IMR-90 (cell line): ENCODE data around the gene DOCK1. TPM values are rescaled to one million over a fixed set of nuclear protein-coding genes. Genes with fewer than 3 reads are reported as not detected.
"Not testable (repeated sequence)": the region's sequence is repeated elsewhere in the genome, so short reads cannot be mapped to it uniquely, and the experiment has no call there.

ENCODE experiments used
- ATAC-seq: fragments of 200-7000 bp; cut with Tn5 transposase; 2 replicates; pipeline ENCODE4 v1.9.1; 2020; ENCODE audit warnings: low read depth, mild to moderate bottlenecking, moderate library complexity
- BruUV-seq: library from RNA; stranded (reverse); fragments of 400-500 nt; replicated peaks from 2 replicates; lab custom pipeline; 2021; lab: Mats Ljungman, UMichigan
- CTCF ChIA-PET: fragments of 300-600 bp; formaldehyde crosslinking; extraction: SDS; loops from one replicate; lab custom pipeline; 2021; ENCODE audit warnings: antibody characterized with exemption; lab: Yijun Ruan, JAX
- POLR2A ChIA-PET: fragments of 300-600 bp; sonication (Branson Sonifier 250); formaldehyde crosslinking; loops from one replicate; lab custom pipeline; 2022; ENCODE audit warnings: antibody characterized with exemption; ENCODE audit not compliant: unreplicated experiment; lab: Charles Lee
- DNase-seq: peaks from one replicate; pipeline ENCODE4 v3.0.0; 2013
- H2AFZ ChIP-seq: replicated peaks from 2 replicates; pipeline ENCODE3; 2013; ENCODE audit warnings: low read length, mild to moderate bottlenecking; ENCODE audit not compliant: poor library complexity
- H2AK5ac ChIP-seq: 2 replicates; pipeline ENCODE4 v1.6.1; 2013; ENCODE audit warnings: low read depth, low read length, inconsistent platforms
- H2AK9ac ChIP-seq: replicated peaks from 2 replicates; pipeline ENCODE3; 2013; ENCODE audit warnings: mild to moderate bottlenecking, low read depth, low read length, moderate library complexity; ENCODE audit not compliant: poor library complexity
- H2BK120ac ChIP-seq: 2 replicates; pipeline ENCODE4 v1.6.1; 2013; ENCODE audit warnings: low read depth, low read length, inconsistent platforms
- H2BK15ac ChIP-seq: 3 replicates; pipeline ENCODE4 v1.6.1; 2013; ENCODE audit warnings: low read depth, low read length, inconsistent platforms
- H2BK20ac ChIP-seq: 2 replicates; pipeline ENCODE4 v1.6.1; 2013; ENCODE audit warnings: low read depth, mild to moderate bottlenecking, inconsistent platforms, low read length, moderate library complexity
- H2BK5ac ChIP-seq: 2 replicates; pipeline ENCODE4 v1.6.1; 2013; ENCODE audit warnings: mild to moderate bottlenecking, low read depth, low read length, inconsistent platforms; ENCODE audit not compliant: poor library complexity, severe bottlenecking
- H3K14ac ChIP-seq: replicated peaks from 2 replicates; pipeline ENCODE4 v1.6.1; 2013; ENCODE audit warnings: low read depth, low read length, inconsistent platforms
- H3K18ac ChIP-seq: 2 replicates; pipeline ENCODE4 v1.6.1; 2013; ENCODE audit warnings: low read depth, low read length, control low read depth
- H3K23ac ChIP-seq: 2 replicates; pipeline ENCODE4 v1.6.1; 2013; ENCODE audit warnings: low read depth, low read length, inconsistent platforms
- H3K27ac ChIP-seq: 2 replicates; pipeline ENCODE4 v1.5.1; 2013; ENCODE audit warnings: mild to moderate bottlenecking, control low read depth, low read length; ENCODE audit not compliant: insufficient read depth
- H3K27me3 ChIP-seq: 2 replicates; pipeline ENCODE4 v1.6.1; 2013; ENCODE audit warnings: low read length; ENCODE audit not compliant: control insufficient read depth, insufficient read depth
- H3K36me3 ChIP-seq: 2 replicates; pipeline ENCODE4 v1.6.1; 2013; ENCODE audit warnings: low read length, mixed read lengths; ENCODE audit not compliant: control insufficient read depth, insufficient read depth
- H3K4ac ChIP-seq: 2 replicates; pipeline ENCODE4 v1.6.1; 2013; ENCODE audit warnings: low read depth, low read length, inconsistent platforms
- H3K4me1 ChIP-seq: 2 replicates; pipeline ENCODE4 v1.6.1; 2013; ENCODE audit warnings: low read length, mixed read lengths; ENCODE audit not compliant: control insufficient read depth, insufficient read depth
- H3K4me2 ChIP-seq: 2 replicates; pipeline ENCODE4 v1.6.1; 2013; ENCODE audit warnings: low read depth, mild to moderate bottlenecking, control low read depth, low read length, moderate library complexity
- H3K4me3 ChIP-seq: 2 replicates; pipeline ENCODE4 v1.5.1; 2013; ENCODE audit warnings: low read depth, mild to moderate bottlenecking, control low read depth, low read length, moderate library complexity; ENCODE audit not compliant: insufficient read depth
- H3K56ac ChIP-seq: 2 replicates; pipeline ENCODE4 v1.6.1; 2013; ENCODE audit warnings: low read length, inconsistent platforms; ENCODE audit not compliant: insufficient read depth; ENCODE audit errors: extremely low read depth
- H3K79me1 ChIP-seq, 2 experiments: 2 replicates each; pipeline ENCODE4 v1.6.1; 2013; ENCODE audit warnings: low read length in 2 of 2, inconsistent platforms in 1 of 2, low read depth in 1 of 2
- H3K9ac ChIP-seq: 2 replicates; pipeline ENCODE4 v1.6.1; 2013; ENCODE audit warnings: low read depth, low read length, control low read depth
- H3K9me1 ChIP-seq: 2 replicates; pipeline ENCODE4 v1.6.1; 2013; ENCODE audit warnings: low read length, inconsistent platforms; ENCODE audit not compliant: insufficient read depth
- H3K9me3 ChIP-seq: 2 replicates; pipeline ENCODE4 v1.6.1; 2013; ENCODE audit warnings: low read length; ENCODE audit not compliant: control insufficient read depth, insufficient read depth
- H4K20me1 ChIP-seq: 2 replicates; pipeline ENCODE4 v1.6.1; 2013; ENCODE audit warnings: low read length, inconsistent platforms; ENCODE audit not compliant: insufficient read depth
- H4K5ac ChIP-seq: 2 replicates; pipeline ENCODE4 v1.6.1; 2013; ENCODE audit warnings: mild to moderate bottlenecking, low read depth, low read length, control low read depth
- H4K8ac ChIP-seq, 2 experiments: 2 replicates each; pipeline ENCODE4 v1.6.1; 2013; ENCODE audit warnings: low read depth in 2 of 2, low read length in 2 of 2, control low read depth in 1 of 2, inconsistent platforms in 1 of 2
- H4K91ac ChIP-seq: 2 replicates; pipeline ENCODE4 v1.6.1; 2013; ENCODE audit warnings: low read depth, low read length, inconsistent platforms; ENCODE audit not compliant: insufficient read depth
- WGBS, 2 experiments: methylation state at CpG; one replicate each; pipeline versions ENCODE4 v1.1.5 to v1.1.7; 2013; ENCODE audit warnings: missing lambda C conversion rate in 2 of 2; ENCODE audit not compliant: insufficient read length in 1 of 2; ENCODE audit errors: extremely low coverage in 2 of 2; 5-methylcytosine and 5-hydroxymethylcytosine counted together
- dilution Hi-C: fragments of 300-500 bp; cut with HindIII; formaldehyde crosslinking; loops from one replicate; pipeline ENCODE4 v1.14.3; 2018; ENCODE audit warnings: low sequenced_read_pairs; ENCODE audit not compliant: unreplicated experiment
- in situ Hi-C: fragments of 300-500 bp; cut with MboI; formaldehyde crosslinking; loops from 3 replicates; pipeline ENCODE4 v1.14.3; 2019; ENCODE audit warnings: low sequenced_read_pairs, inconsistent platforms, mixed read lengths
- intact Hi-C: fragments of 100-400 bp; cut with micrococcal nuclease; formaldehyde crosslinking; loops from 2 replicates; pipeline ENCODE4 v1.10.0; 2022
- polyA plus RNA-seq, 3 experiments: library from polyadenylated mRNA; depleted of rRNA; stranded (reverse); fragments of >200 nt; gene quantifications; 2 replicates each; pipeline ENCODE4 v1.2.3, GENCODE V29; 2012; ENCODE audit warnings: low replicate concordance in 1 of 3
- total RNA-seq: library from RNA; depleted of rRNA; stranded (reverse); fragments of >200 nt; gene quantifications from 2 replicates; pipeline ENCODE4 v1.2.3, GENCODE V29; 2012

DOCK1 gene
- total and polyA plus RNA-seq, 2 of the 4 experiments (the other 2 are of a cell fraction): 28.2 to 71.0 TPM

GRCh38 chr10:126882055-126882454 lies 23.2 kb upstream of the DOCK1 start:
- H3K9me1 ChIP-seq, dilution Hi-C loops, H3K27ac ChIP-seq, H3K56ac ChIP-seq, H4K8ac ChIP-seq, H2BK15ac ChIP-seq, H3K4me1 ChIP-seq, H3K18ac ChIP-seq, H3K9ac ChIP-seq, H2AK9ac ChIP-seq, H2AFZ ChIP-seq, CTCF ChIA-PET, in situ Hi-C loops, H2BK120ac ChIP-seq, ATAC-seq, DNase-seq, BruUV-seq, intact Hi-C loops, H3K36me3 ChIP-seq, H3K9me3 ChIP-seq, H3K27me3 ChIP-seq, H3K79me1 ChIP-seq, H4K5ac ChIP-seq, H2AK5ac ChIP-seq, H3K4me2 ChIP-seq, H2BK5ac ChIP-seq, H4K91ac ChIP-seq, H2BK20ac ChIP-seq, H4K20me1 ChIP-seq, POLR2A ChIA-PET, H3K23ac ChIP-seq, H3K4me3 ChIP-seq, H3K14ac ChIP-seq, H3K4ac ChIP-seq: not testable (repeated sequence)
- 21% methylated on average over 6 of the region's 16 CpGs; no CpG with 5 or more reads in 1 of the 2 experiments for WGBS, 2 experiments

GRCh38 chr10:126888436-126888835 lies 16.8 kb upstream of the DOCK1 start:
- H3K56ac ChIP-seq, H2BK5ac ChIP-seq, ATAC-seq, H3K36me3 ChIP-seq, H3K14ac ChIP-seq, H3K4me1 ChIP-seq, H4K91ac ChIP-seq, BruUV-seq, H3K4me2 ChIP-seq, POLR2A ChIA-PET, H3K9me3 ChIP-seq, CTCF ChIA-PET, H3K4me3 ChIP-seq, DNase-seq, H3K27ac ChIP-seq, dilution Hi-C loops, H2BK120ac ChIP-seq, H2AK9ac ChIP-seq, H3K9ac ChIP-seq, H2BK15ac ChIP-seq, H4K20me1 ChIP-seq, H3K4ac ChIP-seq, H4K5ac ChIP-seq, H3K27me3 ChIP-seq, H2AK5ac ChIP-seq, H4K8ac ChIP-seq, H3K79me1 ChIP-seq, intact Hi-C loops, H2AFZ ChIP-seq, in situ Hi-C loops, H3K23ac ChIP-seq, H3K9me1 ChIP-seq, H2BK20ac ChIP-seq, H3K18ac ChIP-seq: not testable (repeated sequence)
- WGBS, 2 experiments: no CpG with 5 or more reads among the region's 1 CpG
